Femur (tissue), 1 donor: ENCODE measurements around the gene FBXO5.
A peak's percentile ranks its signal among the peaks of the same experiment; 100 is the strongest.
"Not testable (repeated sequence)": the region's sequence is repeated elsewhere in the genome, so short reads cannot be mapped to it uniquely, and the experiment has no call there.

Experiments
- DNase-seq: peaks from one replicate; pipeline ENCODE4 v3.0.0-alpha.2; 2017

Gene FBXO5

GRCh38 chr6:152986978-152987377, 4.1 kb upstream of the FBXO5 start:
- no peak for DNase-seq

- DNase-seq: not testable (repeated sequence)
Observed at GRCh38 chr6:152985300-152985699, 2.5 kb upstream of the FBXO5 start.

- DNase-seq: no peak
Observed at GRCh38 chr6:152984513-152984872, 1.7 kb upstream of the FBXO5 start.

- peak; percentile 89 for DNase-seq
Observed at GRCh38 chr6:152983637-152984512, 1.0 kb upstream of the FBXO5 start.

GRCh38 chr6:152981989-152982903, 595 bp downstream of the FBXO5 start:
- DNase-seq: peak; percentile 49

GRCh38 chr6:152981219-152981618, 1.6 kb downstream of the FBXO5 start:
- DNase-seq: no peak

GRCh38 chr6:152980656-152981055, 2.2 kb downstream of the FBXO5 start:
- DNase-seq: no peak

- no peak for DNase-seq
Observed at GRCh38 chr6:152979116-152979515, 3.7 kb downstream of the FBXO5 start.

- DNase-seq: no peak
Observed at GRCh38 chr6:152978058-152978457, 4.8 kb downstream of the FBXO5 start.

- no peak for DNase-seq
Observed at GRCh38 chr6:152977556-152977955, 5.3 kb downstream of the FBXO5 start.

- no peak for DNase-seq
Observed at GRCh38 chr6:152976749-152977148, 6.1 kb downstream of the FBXO5 start.

GRCh38 chr6:152975204-152975915, 7.5 kb downstream of the FBXO5 start:
- no peak for DNase-seq

- no peak for DNase-seq
Observed at GRCh38 chr6:152973916-152974315, 8.9 kb downstream of the FBXO5 start.

GRCh38 chr6:152969688-152970418, 13.0 kb downstream of the FBXO5 start:
- no peak for DNase-seq

GRCh38 chr6:152966168-152966894, 16.5 kb downstream of the FBXO5 start:
- not testable (repeated sequence) for DNase-seq

- DNase-seq: no peak
Observed at GRCh38 chr6:152959333-152959732, 23.5 kb downstream of the FBXO5 start.

GRCh38 chr6:152957796-152958195, 25.0 kb downstream of the FBXO5 start:
- DNase-seq: no peak

- no peak for DNase-seq
Observed at GRCh38 chr6:152954443-152954842, 28.4 kb downstream of the FBXO5 start.

GRCh38 chr6:152952866-152953509, 29.9 kb downstream of the FBXO5 start:
- no peak for DNase-seq

- DNase-seq: no peak
Observed at GRCh38 chr6:152952045-152952444, 30.8 kb downstream of the FBXO5 start.

GRCh38 chr6:152950240-152950639, 32.6 kb downstream of the FBXO5 start:
- DNase-seq: no peak
